ENCODE data around the gene CIAO2B.

CIAO2B gene

GRCh38 chr16:66942981-66943380 lies 8.8 kb upstream of the CIAO2B start:
- Histone ChIP-seq H4K91ac (ENCODE audit: low read depth, low read length, poor library complexity) (no peak overlapping the region), H4K8ac (ENCODE audit: low read depth, low read length) (no peak overlapping the region), H3K36me3 (replicated peaks in 1 of 2; ENCODE audit: control insufficient read depth in 2 of 2, insufficient read depth in 2 of 2, low read length in 2 of 2) (peaks cover 28 to 62% of the 10 kb centered on the region in 2 donors), H3K9ac (ENCODE audit: low read depth, low read length, poor library complexity) (no peak overlapping the region), H3K4me2 (ENCODE audit: insufficient read depth, low read length, poor library complexity, severe bottlenecking) (no peak overlapping the region), H2AFZ (ENCODE audit: low read length) (no peak overlapping the region), H3K9me3 (replicated peaks in 1 of 2; ENCODE audit: control insufficient read depth in 2 of 2, insufficient read depth in 1 of 2, low read depth in 1 of 2, low read length in 2 of 2) (peaks cover 0 to 2% of the 10 kb centered on the region in 2 donors), H2BK5ac (ENCODE audit: low read length) (no peak overlapping the region), H2BK15ac (ENCODE audit: low read length) (no peak overlapping the region), H2BK12ac (ENCODE audit: low read length) (no peak overlapping the region), H3K14ac (ENCODE audit: low read length) (no peak overlapping the region), H3K79me1 (ENCODE audit: low read depth, low read length) (peaks cover 1% of the 10 kb centered on the region), H2AK5ac (ENCODE audit: low read depth, low read length) (no peak overlapping the region), H3K23ac (ENCODE audit: low read depth, low read length, poor library complexity) (no peak overlapping the region), H3K4me3 (ENCODE audit: low read length in 2 of 2) (no peak overlapping the region), H2BK120ac (ENCODE audit: low read depth, low read length) (no peak overlapping the region), H3K27ac (replicated peaks; ENCODE audit: low read length) (no peak overlapping the region), H3K27me3 (ENCODE audit: control insufficient read depth in 3 of 3, insufficient read depth in 3 of 3, low read depth in 1 of 3, low read length in 3 of 3) (peaks cover 0 to 11% (median 0%) of the 10 kb centered on the region in 3 experiments), H3K4ac (ENCODE audit: low read length) (no peak overlapping the region), H3K18ac (ENCODE audit: low read length) (no peak overlapping the region), H3K4me1 (ENCODE audit: control insufficient read depth in 2 of 2, insufficient read depth in 1 of 2, low read depth in 1 of 2, low read length in 2 of 2) (no peaks in the 10 kb centered on the region)
- no CpG with 5 or more reads among the region's 5 CpGs for WGBS, 2 donors (ENCODE audit: extremely low coverage in 2 of 2, insufficient read length in 2 of 2, insufficient replicate concordance in 1 of 2)
- no peak for DNase-seq (ENCODE audit: low spot score)

- peak overlapping the region; percentile 28 for H2AK5ac ChIP-seq (ENCODE audit: low read depth, low read length)
- no peak overlapping the region for H3K18ac ChIP-seq (ENCODE audit: low read length)
- no peak overlapping the region for H3K9ac ChIP-seq (ENCODE audit: low read depth, low read length, poor library complexity)
- H3K23ac ChIP-seq (ENCODE audit: low read depth, low read length, poor library complexity), result no peak overlapping the region
- H3K4me1 ChIP-seq (ENCODE audit: control insufficient read depth in 2 of 2, insufficient read depth in 1 of 2, low read depth in 1 of 2, low read length in 2 of 2), result peaks cover 2 to 4% of the 10 kb centered on the region in 2 donors
- no peak overlapping the region for H4K91ac ChIP-seq (ENCODE audit: low read depth, low read length, poor library complexity)
- H4K8ac ChIP-seq (ENCODE audit: low read depth, low read length), result peak overlapping the region; percentile 72
- no peak overlapping the region for H2BK120ac ChIP-seq (ENCODE audit: low read depth, low read length)
- H3K36me3 ChIP-seq (replicated peaks in 1 of 2; ENCODE audit: control insufficient read depth in 2 of 2, insufficient read depth in 2 of 2, low read length in 2 of 2), result peaks cover 28 to 83% of the 10 kb centered on the region in 2 donors
- no peak for DNase-seq (ENCODE audit: low spot score)
- no peak overlapping the region for H3K4ac ChIP-seq (ENCODE audit: low read length)
- H2BK12ac ChIP-seq (ENCODE audit: low read length), result no peak overlapping the region
- H2AFZ ChIP-seq (ENCODE audit: low read length), result no peak overlapping the region
- peak overlapping the region in 1 of 2 donors; percentile 41 for H3K4me3 ChIP-seq (ENCODE audit: low read length in 2 of 2)
- no CpG with 5 or more reads among the region's 16 CpGs for WGBS, 2 donors (ENCODE audit: extremely low coverage in 2 of 2, insufficient read length in 2 of 2, insufficient replicate concordance in 1 of 2)
- peaks cover 6% of the 10 kb centered on the region for H3K79me1 ChIP-seq (ENCODE audit: low read depth, low read length)
- no peak overlapping the region for H3K27ac ChIP-seq (replicated peaks; ENCODE audit: low read length)
- H3K4me2 ChIP-seq (ENCODE audit: insufficient read depth, low read length, poor library complexity, severe bottlenecking), result no peak overlapping the region
- no peaks in the 10 kb centered on the region for H3K27me3 ChIP-seq (ENCODE audit: control insufficient read depth in 3 of 3, insufficient read depth in 3 of 3, low read depth in 1 of 3, low read length in 3 of 3)
- peaks cover 0 to 2% of the 10 kb centered on the region in 2 donors for H3K9me3 ChIP-seq (replicated peaks in 1 of 2; ENCODE audit: control insufficient read depth in 2 of 2, insufficient read depth in 1 of 2, low read depth in 1 of 2, low read length in 2 of 2)
- H3K14ac ChIP-seq (ENCODE audit: low read length), result no peak overlapping the region
- H2BK15ac ChIP-seq (ENCODE audit: low read length), result no peak overlapping the region
- no peak overlapping the region for H2BK5ac ChIP-seq (ENCODE audit: low read length)
Measured at GRCh38 chr16:66940236-66940635, 6.0 kb upstream of the CIAO2B start.

GRCh38 chr16:66939366-66939765 lies 5.2 kb upstream of the CIAO2B start:
- Histone ChIP-seq H3K4ac (ENCODE audit: low read length) (no peak overlapping the region), H2AK5ac (ENCODE audit: low read depth, low read length) (no peak overlapping the region), H3K9ac (ENCODE audit: low read depth, low read length, poor library complexity) (no peak overlapping the region), H4K8ac (ENCODE audit: low read depth, low read length) (no peak overlapping the region), H3K4me1 (ENCODE audit: control insufficient read depth in 2 of 2, insufficient read depth in 1 of 2, low read depth in 1 of 2, low read length in 2 of 2) (peaks cover 4 to 5% of the 10 kb centered on the region in 2 donors), H4K91ac (ENCODE audit: low read depth, low read length, poor library complexity) (no peak overlapping the region), H3K18ac (ENCODE audit: low read length) (no peak overlapping the region), H3K4me3 (ENCODE audit: low read length in 2 of 2) (peak overlapping the region in 1 of 2 donors; percentile 28), H2AFZ (ENCODE audit: low read length) (no peak overlapping the region), H3K79me1 (ENCODE audit: low read depth, low read length) (peaks cover 8% of the 10 kb centered on the region), H2BK15ac (ENCODE audit: low read length) (no peak overlapping the region), H3K23ac (ENCODE audit: low read depth, low read length, poor library complexity) (no peak overlapping the region), H2BK120ac (ENCODE audit: low read depth, low read length) (no peak overlapping the region), H3K27me3 (ENCODE audit: control insufficient read depth in 3 of 3, insufficient read depth in 3 of 3, low read depth in 1 of 3, low read length in 3 of 3) (no peaks in the 10 kb centered on the region), H3K27ac (replicated peaks; ENCODE audit: low read length) (no peak overlapping the region), H3K9me3 (replicated peaks in 1 of 2; ENCODE audit: control insufficient read depth in 2 of 2, insufficient read depth in 1 of 2, low read depth in 1 of 2, low read length in 2 of 2) (peaks cover 0 to 2% of the 10 kb centered on the region in 2 donors), H2BK12ac (ENCODE audit: low read length) (no peak overlapping the region), H3K4me2 (ENCODE audit: insufficient read depth, low read length, poor library complexity, severe bottlenecking) (no peak overlapping the region), H2BK5ac (ENCODE audit: low read length) (no peak overlapping the region), H3K36me3 (replicated peaks in 1 of 2; ENCODE audit: control insufficient read depth in 2 of 2, insufficient read depth in 2 of 2, low read length in 2 of 2) (peaks cover 28 to 83% of the 10 kb centered on the region in 2 donors), H3K14ac (ENCODE audit: low read length) (no peak overlapping the region)
- DNase-seq (ENCODE audit: low spot score), result no peak

- H3K36me3 ChIP-seq (replicated peaks in 1 of 2; ENCODE audit: control insufficient read depth in 2 of 2, insufficient read depth in 2 of 2, low read length in 2 of 2), result peaks cover 26 to 69% of the 10 kb centered on the region in 2 donors
- H2BK12ac ChIP-seq (ENCODE audit: low read length), result no peak overlapping the region
- no peak overlapping the region for H3K14ac ChIP-seq (ENCODE audit: low read length)
- H3K4me2 ChIP-seq (ENCODE audit: insufficient read depth, low read length, poor library complexity, severe bottlenecking), result no peak overlapping the region
- H3K18ac ChIP-seq (ENCODE audit: low read length), result no peak overlapping the region
- no peaks in the 10 kb centered on the region for H3K27me3 ChIP-seq (ENCODE audit: control insufficient read depth in 3 of 3, insufficient read depth in 3 of 3, low read depth in 1 of 3, low read length in 3 of 3)
- no CpG with 5 or more reads among the region's 10 CpGs for WGBS, 2 donors (ENCODE audit: extremely low coverage in 2 of 2, insufficient read length in 2 of 2, insufficient replicate concordance in 1 of 2)
- no peak overlapping the region for H2BK5ac ChIP-seq (ENCODE audit: low read length)
- DNase-seq (ENCODE audit: low spot score), result no peak
- H3K79me1 ChIP-seq (ENCODE audit: low read depth, low read length), result peaks cover 17% of the 10 kb centered on the region
- H3K4me1 ChIP-seq (ENCODE audit: control insufficient read depth in 2 of 2, insufficient read depth in 1 of 2, low read depth in 1 of 2, low read length in 2 of 2), result peaks cover 9% of the 10 kb centered on the region in 2 donors
- no peak overlapping the region for H2AFZ ChIP-seq (ENCODE audit: low read length)
- H3K9ac ChIP-seq (ENCODE audit: low read depth, low read length, poor library complexity), result no peak overlapping the region
- no peak overlapping the region for H4K8ac ChIP-seq (ENCODE audit: low read depth, low read length)
- no peak overlapping the region for H3K23ac ChIP-seq (ENCODE audit: low read depth, low read length, poor library complexity)
- no peak overlapping the region for H2BK15ac ChIP-seq (ENCODE audit: low read length)
- H2AK5ac ChIP-seq (ENCODE audit: low read depth, low read length), result no peak overlapping the region
- H3K27ac ChIP-seq (replicated peaks; ENCODE audit: low read length), result no peak overlapping the region
- peaks cover 0 to 2% of the 10 kb centered on the region in 2 donors for H3K9me3 ChIP-seq (replicated peaks in 1 of 2; ENCODE audit: control insufficient read depth in 2 of 2, insufficient read depth in 1 of 2, low read depth in 1 of 2, low read length in 2 of 2)
- no peak overlapping the region for H3K4ac ChIP-seq (ENCODE audit: low read length)
- H4K91ac ChIP-seq (ENCODE audit: low read depth, low read length, poor library complexity), result no peak overlapping the region
- H3K4me3 ChIP-seq (ENCODE audit: low read length in 2 of 2), result no peak overlapping the region
- H2BK120ac ChIP-seq (ENCODE audit: low read depth, low read length), result no peak overlapping the region
Measured at GRCh38 chr16:66937725-66938337, 3.6 kb upstream of the CIAO2B start.

Data from neuronal stem cell (in vitro differentiated cells).